ENCODE measurements around the gene IL20RB.

Gene IL20RB

DNA sequence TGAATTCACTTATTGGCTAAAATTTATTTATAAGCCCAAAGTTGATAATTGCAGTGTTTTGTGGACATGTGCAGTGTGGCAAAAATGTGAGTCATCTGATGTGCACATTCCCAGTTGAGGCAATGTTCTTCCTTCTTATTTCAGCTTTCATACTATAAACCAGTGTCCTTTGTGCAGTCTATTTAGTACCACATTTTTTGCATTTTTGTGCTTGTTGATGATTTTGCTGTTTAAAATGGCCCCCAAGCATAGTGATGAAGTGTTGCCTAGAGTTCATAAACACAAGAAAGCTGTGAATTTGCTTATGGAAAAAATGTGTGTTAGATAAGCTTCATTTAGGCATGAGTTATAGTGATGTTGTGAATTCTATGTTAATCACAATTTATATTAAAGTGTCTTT is 19.4 kb upstream of the IL20RB start:
- no peaks in the 10 kb centered on the region for H3K9me3 ChIP-seq
- no peaks in the 10 kb centered on the region for H3K4me1 ChIP-seq
- no peaks in the 10 kb centered on the region for H3K36me3 ChIP-seq
- H3K4me3 ChIP-seq (ENCODE audit: low read depth, low read length), result no peak overlapping the region
- H3K27me3 ChIP-seq, result no peaks in the 10 kb centered on the region
- TF ChIP-seq, protein P1, sequence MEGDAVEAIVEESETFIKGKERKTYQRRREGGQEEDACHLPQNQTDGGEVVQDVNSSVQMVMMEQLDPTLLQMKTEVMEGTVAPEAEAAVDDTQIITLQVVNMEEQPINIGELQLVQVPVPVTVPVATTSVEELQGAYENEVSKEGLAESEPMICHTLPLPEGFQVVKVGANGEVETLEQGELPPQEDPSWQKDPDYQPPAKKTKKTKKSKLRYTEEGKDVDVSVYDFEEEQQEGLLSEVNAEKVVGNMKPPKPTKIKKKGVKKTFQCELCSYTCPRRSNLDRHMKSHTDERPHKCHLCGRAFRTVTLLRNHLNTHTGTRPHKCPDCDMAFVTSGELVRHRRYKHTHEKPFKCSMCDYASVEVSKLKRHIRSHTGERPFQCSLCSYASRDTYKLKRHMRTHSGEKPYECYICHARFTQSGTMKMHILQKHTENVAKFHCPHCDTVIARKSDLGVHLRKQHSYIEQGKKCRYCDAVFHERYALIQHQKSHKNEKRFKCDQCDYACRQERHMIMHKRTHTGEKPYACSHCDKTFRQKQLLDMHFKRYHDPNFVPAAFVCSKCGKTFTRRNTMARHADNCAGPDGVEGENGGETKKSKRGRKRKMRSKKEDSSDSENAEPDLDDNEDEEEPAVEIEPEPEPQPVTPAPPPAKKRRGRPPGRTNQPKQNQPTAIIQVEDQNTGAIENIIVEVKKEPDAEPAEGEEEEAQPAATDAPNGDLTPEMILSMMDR (IDR thresholded peaks at IDR 0.05; ENCODE audit: low read depth, low read length), result no peak
- DNase-seq, result no peak

DNA sequence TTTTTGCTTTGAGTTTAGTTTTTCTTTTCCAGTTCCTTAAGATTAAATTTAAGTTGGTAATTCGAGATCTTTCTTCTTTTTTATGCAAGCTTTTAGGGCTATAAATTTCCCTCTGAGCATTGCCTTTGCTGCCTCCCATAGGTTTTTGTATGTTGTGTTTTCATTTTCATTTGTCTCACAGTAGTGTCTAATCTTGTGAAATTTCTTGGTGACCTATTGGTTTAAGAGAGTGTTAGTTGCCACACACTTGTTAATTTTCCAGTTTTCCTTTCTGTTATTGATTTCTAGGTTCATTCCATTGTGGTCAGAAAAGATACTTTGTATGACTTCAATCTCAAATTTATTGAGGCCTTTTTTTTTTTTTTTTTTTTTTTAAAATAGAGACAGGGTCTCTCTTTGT is 18.3 kb upstream of the IL20RB start:
- Histone ChIP-seq H3K9me3 (no peaks in the 10 kb centered on the region), H3K27me3 (no peaks in the 10 kb centered on the region), H3K4me3 (ENCODE audit: low read depth, low read length) (no peak overlapping the region), H3K4me1 (no peaks in the 10 kb centered on the region), H3K36me3 (no peaks in the 10 kb centered on the region)
- no peak for DNase-seq
- TF ChIP-seq, protein P1 (IDR thresholded peaks at IDR 0.05; ENCODE audit: low read depth, low read length), result no peak

DNA sequence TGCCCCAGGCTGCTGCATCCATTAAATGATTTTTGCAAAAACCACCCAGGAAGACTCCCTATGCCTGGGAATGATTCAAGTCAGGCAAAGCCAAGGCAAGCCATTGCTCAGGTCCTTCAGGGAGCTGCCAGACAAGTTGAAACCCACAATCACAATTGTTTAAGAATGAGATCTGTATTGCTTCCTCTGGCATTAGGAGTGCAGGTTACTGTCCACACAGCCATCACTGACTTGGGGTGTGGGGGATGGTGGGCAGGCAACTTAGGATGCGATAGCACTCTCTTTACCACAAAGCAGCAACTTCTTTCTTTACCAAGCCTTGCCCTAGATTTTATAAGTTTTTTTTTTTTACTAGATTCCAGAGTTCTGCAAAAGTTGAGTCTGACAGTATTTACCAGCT is 15.0 kb upstream of the IL20RB start:
- no peak for DNase-seq
- no peaks in the 10 kb centered on the region for H3K27me3 ChIP-seq
- no peaks in the 10 kb centered on the region for H3K9me3 ChIP-seq
- H3K36me3 ChIP-seq, result peaks cover 8% of the 10 kb centered on the region; the same call in 1 of the 2 replicates
- TF ChIP-seq, protein P1 (IDR thresholded peaks at IDR 0.05; ENCODE audit: low read depth, low read length), result no peak
- H3K4me1 ChIP-seq, result no peaks in the 10 kb centered on the region
- H3K4me3 ChIP-seq (ENCODE audit: low read depth, low read length), result no peak overlapping the region

DNA sequence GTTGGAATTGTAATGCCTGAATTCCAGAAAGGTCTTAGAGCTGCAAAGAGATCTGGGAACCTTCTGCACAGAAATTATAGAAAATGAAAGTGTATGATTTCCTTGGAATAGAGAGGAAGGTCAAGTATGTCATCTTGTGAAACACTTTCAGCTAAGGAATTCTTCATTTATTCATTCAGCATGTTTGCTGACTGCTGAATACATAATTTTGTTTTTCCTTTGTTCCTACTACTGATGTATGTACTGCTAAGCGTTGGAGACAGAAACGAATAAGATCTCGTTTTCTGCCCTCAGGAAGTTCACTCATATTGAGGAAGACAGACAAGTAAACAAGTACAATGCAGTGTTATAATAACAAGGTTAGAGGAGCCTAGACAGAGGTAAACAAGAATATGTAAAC is 14.3 kb upstream of the IL20RB start:
- no peaks in the 10 kb centered on the region for H3K9me3 ChIP-seq
- H3K36me3 ChIP-seq, result peaks cover 8% of the 10 kb centered on the region; the same call in 1 of the 2 replicates
- no peaks in the 10 kb centered on the region for H3K4me1 ChIP-seq
- no peaks in the 10 kb centered on the region for H3K27me3 ChIP-seq
- no peak overlapping the region for H3K4me3 ChIP-seq (ENCODE audit: low read depth, low read length)
- TF ChIP-seq, protein P1 (IDR thresholded peaks at IDR 0.05; ENCODE audit: low read depth, low read length), result no peak
- DNase-seq, result no peak

DNA sequence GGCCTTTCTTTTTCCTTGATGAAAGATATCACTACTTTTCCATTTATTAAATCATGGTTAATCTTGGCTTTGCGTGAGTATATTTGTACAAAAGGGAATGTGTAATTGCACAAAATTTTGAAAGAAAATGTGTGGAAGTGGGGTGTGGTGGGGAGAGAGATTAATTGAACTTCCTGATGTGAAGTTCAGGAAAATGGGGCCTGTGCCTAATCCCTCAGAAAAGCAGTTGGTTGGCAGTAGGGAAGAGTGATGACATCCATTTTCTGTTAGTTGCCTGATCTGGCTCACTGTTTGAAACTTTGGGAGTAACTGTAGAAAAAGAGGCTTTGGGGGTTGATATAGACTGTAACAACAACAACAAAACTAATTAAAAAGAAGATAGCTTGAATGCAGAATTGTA is 10.8 kb upstream of the IL20RB start:
- no peak for DNase-seq
- Histone ChIP-seq H3K4me3 (ENCODE audit: low read depth, low read length) (no peak overlapping the region), H3K36me3 (peaks cover 8% of the 10 kb centered on the region; the same call in 1 of the 2 replicates), H3K27me3 (no peaks in the 10 kb centered on the region), H3K9me3 (no peaks in the 10 kb centered on the region), H3K4me1 (no peaks in the 10 kb centered on the region)
- TF ChIP-seq, protein P1 (IDR thresholded peaks at IDR 0.05; ENCODE audit: low read depth, low read length), result no peak

DNA sequence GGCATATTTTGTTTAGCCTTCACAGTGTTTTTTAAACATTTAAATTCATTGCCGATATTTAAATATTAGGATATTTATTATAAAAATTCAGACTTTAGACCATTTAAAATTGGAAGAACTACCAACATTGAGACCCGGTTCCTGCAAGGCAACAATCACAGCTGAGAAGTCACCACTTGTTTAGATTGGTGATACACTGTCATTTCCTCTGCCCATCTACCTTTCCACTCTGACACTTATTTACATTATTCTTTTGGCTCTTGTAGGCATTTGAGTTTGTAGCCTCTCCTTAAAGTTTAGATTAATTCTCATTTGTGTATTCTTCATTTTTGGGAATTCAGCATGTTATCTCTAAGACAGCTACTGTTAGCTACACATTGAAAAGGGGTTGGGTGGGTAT is 10.3 kb upstream of the IL20RB start:
- Histone ChIP-seq H3K9me3 (no peaks in the 10 kb centered on the region), H3K4me3 (ENCODE audit: low read depth, low read length) (no peak overlapping the region), H3K4me1 (no peaks in the 10 kb centered on the region), H3K36me3 (peaks cover 8% of the 10 kb centered on the region; the same call in 1 of the 2 replicates), H3K27me3 (no peaks in the 10 kb centered on the region)
- TF ChIP-seq, protein P1 (IDR thresholded peaks at IDR 0.05; ENCODE audit: low read depth, low read length), result no peak
- DNase-seq, result no peak
